ENCODE data around the gene OPTC. TPM values are rescaled to one million over a fixed set of nuclear protein-coding genes. Genes with fewer than 3 reads are reported as not detected.

Gene OPTC
- total and polyA plus RNA-seq, 10 donors, result not detected

DNA sequence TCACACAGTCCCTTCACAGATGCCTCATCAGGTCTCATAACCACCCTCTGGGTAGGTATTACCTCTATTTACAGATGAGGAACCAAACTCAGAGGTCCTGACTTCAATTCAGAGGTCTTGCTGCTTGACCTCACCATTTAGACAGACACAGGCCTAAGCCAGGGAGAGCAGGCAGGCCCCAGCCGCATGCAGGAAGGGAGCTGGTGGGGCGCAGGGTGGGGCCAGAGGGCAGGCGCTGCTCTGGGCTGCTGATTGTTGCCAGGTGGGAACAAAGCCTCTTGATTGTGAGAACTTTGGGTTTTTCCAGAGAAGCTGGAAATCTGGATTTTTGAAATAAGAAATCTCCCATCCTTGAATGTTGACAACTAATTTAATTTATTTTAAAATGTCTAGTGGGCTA lies 38.2 kb upstream of the OPTC start:
- H3K36me3 ChIP-seq, result no peaks in the 10 kb centered on the region
- no peaks in the 10 kb centered on the region for H3K9me3 ChIP-seq
- no peak overlapping the region for H3K4me3 ChIP-seq
- intact Hi-C loops (cut with DNase I; ENCODE audit: low total_unique reads), result no loop called here
- no peak for DNase-seq
- TF ChIP-seq, protein P1, sequence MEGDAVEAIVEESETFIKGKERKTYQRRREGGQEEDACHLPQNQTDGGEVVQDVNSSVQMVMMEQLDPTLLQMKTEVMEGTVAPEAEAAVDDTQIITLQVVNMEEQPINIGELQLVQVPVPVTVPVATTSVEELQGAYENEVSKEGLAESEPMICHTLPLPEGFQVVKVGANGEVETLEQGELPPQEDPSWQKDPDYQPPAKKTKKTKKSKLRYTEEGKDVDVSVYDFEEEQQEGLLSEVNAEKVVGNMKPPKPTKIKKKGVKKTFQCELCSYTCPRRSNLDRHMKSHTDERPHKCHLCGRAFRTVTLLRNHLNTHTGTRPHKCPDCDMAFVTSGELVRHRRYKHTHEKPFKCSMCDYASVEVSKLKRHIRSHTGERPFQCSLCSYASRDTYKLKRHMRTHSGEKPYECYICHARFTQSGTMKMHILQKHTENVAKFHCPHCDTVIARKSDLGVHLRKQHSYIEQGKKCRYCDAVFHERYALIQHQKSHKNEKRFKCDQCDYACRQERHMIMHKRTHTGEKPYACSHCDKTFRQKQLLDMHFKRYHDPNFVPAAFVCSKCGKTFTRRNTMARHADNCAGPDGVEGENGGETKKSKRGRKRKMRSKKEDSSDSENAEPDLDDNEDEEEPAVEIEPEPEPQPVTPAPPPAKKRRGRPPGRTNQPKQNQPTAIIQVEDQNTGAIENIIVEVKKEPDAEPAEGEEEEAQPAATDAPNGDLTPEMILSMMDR (IDR thresholded peaks at IDR 0.05 in 8 of 11, conservative IDR thresholded peaks at IDR 0.05 in 3 of 11), result no peak
- TF ChIP-seq POLR2AphosphoS5 (IDR thresholded peaks at IDR 0.05) (no peak), POLR2A (IDR thresholded peaks at IDR 0.05) (no peak)
- H3K27ac ChIP-seq, result no peak overlapping the region
- peaks cover 0 to 19% (median 0%) of the 10 kb centered on the region in 6 donors for H3K4me1 ChIP-seq
- WGBS, 5 donors, result 85 to 100% (median 93%) methylated on average over 3 of the region's 3 CpGs
- peaks cover 0 to 44% (median 5%) of the 10 kb centered on the region in 7 donors for H3K27me3 ChIP-seq (replicated peaks in 1 of 7)

DNA sequence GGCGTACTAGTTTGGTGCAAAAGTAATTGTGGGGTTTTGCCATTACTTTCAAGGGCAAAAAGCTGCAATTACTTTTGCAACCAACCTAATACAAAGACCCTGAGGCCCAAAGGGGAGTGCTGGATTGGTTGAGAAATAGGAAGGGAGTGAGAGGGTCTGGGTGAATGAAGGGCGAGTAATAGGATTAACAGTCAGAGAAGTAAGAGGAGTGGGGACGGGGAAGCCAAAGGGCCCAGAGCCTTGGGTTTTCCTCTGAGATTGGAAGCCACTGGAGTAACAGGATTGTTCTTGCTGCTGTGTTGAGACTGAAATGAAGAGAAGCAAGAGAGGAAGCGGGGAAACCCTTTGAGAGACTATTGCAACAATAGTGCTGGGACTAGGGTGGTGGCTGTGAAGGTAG lies 37.4 kb upstream of the OPTC start:
- H3K9me3 ChIP-seq, result no peaks in the 10 kb centered on the region
- DNase-seq, result no peak
- peaks cover 0 to 23% (median 0%) of the 10 kb centered on the region in 6 donors for H3K4me1 ChIP-seq
- H3K27ac ChIP-seq, result no peak overlapping the region
- H3K36me3 ChIP-seq, result no peaks in the 10 kb centered on the region
- TF ChIP-seq POLR2A (IDR thresholded peaks at IDR 0.05) (no peak), POLR2AphosphoS5 (IDR thresholded peaks at IDR 0.05) (no peak)
- TF ChIP-seq, protein P1 (IDR thresholded peaks at IDR 0.05 in 8 of 11, conservative IDR thresholded peaks at IDR 0.05 in 3 of 11), result no peak
- no peak overlapping the region for H3K4me3 ChIP-seq
- peaks cover 0 to 35% (median 5%) of the 10 kb centered on the region in 7 donors for H3K27me3 ChIP-seq (replicated peaks in 1 of 7)
- intact Hi-C loops (cut with DNase I; ENCODE audit: low total_unique reads), result no loop called here
- 75 to 96% (median 88%) methylated on average over 4 of the region's 4 CpGs for WGBS, 5 donors

DNA sequence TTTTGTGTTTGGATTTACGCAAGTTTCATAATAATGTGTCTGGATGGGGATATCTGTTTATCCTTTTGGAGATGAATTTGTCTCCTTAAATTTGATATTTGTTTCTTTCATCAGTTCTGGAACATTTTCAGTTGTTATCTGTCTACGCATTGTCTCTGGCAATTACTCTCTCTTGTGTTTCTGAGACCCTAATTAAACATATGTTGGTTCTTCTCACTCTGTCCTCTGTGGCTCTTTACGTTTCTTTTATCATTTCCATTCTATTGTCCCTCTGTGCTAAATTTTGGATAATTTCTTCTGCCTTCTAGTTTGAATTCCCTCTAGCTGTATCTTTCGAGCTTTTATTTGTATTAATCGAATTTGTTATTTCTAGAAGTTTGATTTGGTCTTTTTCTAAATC lies 35.9 kb upstream of the OPTC start:
- 90 to 98% (median 95%) methylated on average over 5 of the region's 5 CpGs for WGBS, 5 donors
- TF ChIP-seq, protein P1 (IDR thresholded peaks at IDR 0.05 in 8 of 11, conservative IDR thresholded peaks at IDR 0.05 in 3 of 11), result no peak
- TF ChIP-seq POLR2A (IDR thresholded peaks at IDR 0.05) (no peak), POLR2AphosphoS5 (IDR thresholded peaks at IDR 0.05) (no peak)
- Histone ChIP-seq H3K9me3 (no peaks in the 10 kb centered on the region), H3K36me3 (no peaks in the 10 kb centered on the region), H3K27ac (no peak overlapping the region), H3K4me3 (no peak overlapping the region), H3K4me1 (peaks cover 0 to 29% (median 2%) of the 10 kb centered on the region in 6 donors), H3K27me3 (replicated peaks in 1 of 7) (peaks cover 0 to 42% (median 2%) of the 10 kb centered on the region in 7 donors)
- intact Hi-C loops (cut with DNase I; ENCODE audit: low total_unique reads), result no loop called here
- no peak for DNase-seq

DNA sequence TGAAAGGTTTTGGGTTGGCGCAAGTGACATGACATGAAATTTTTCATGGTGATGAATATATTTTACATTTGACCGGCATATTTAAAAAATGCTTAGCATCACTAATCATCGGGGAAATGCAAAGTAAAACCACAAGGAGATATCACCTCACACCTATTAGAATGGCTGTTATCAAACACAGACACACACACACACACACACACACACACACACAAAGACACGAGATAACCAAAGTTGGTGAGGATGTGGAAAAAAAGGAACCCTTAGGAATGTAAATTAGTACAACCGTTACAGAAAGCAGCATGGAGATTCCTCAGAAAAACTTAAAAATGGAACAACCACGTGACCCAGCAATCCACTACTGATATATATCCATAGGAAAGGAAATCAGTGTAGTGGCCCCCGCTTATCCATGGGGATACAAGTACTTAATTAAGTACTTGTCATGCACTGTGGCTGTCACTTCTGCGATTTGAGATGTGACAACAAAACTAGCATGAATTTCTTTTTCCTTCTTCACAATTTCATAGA lies 34.2 kb upstream of the OPTC start:
- Histone ChIP-seq H3K4me1 (peaks cover 0 to 24% (median 8%) of the 10 kb centered on the region in 6 donors), H3K4me3 (no peak overlapping the region), H3K27me3 (replicated peaks in 1 of 7) (peaks cover 0 to 41% (median 0%) of the 10 kb centered on the region in 7 donors), H3K27ac (no peak overlapping the region), H3K9me3 (no peaks in the 10 kb centered on the region), H3K36me3 (no peaks in the 10 kb centered on the region)
- WGBS, 5 donors, result 60 to 74% (median 70%) methylated on average over 8 of the region's 8 CpGs
- intact Hi-C loops (cut with DNase I; ENCODE audit: low total_unique reads), result no loop called here
- no peak for DNase-seq
- TF ChIP-seq POLR2AphosphoS5 (IDR thresholded peaks at IDR 0.05), result no peak
- TF ChIP-seq POLR2A (IDR thresholded peaks at IDR 0.05), result no peak
- TF ChIP-seq, protein P1 (IDR thresholded peaks at IDR 0.05 in 8 of 11, conservative IDR thresholded peaks at IDR 0.05 in 3 of 11), result no peak
